Fibroblast of lung (primary cell): ENCODE data around the gene MYCBP. TPM values are rescaled to one million over a fixed set of nuclear protein-coding genes. Genes with fewer than 3 reads are reported as not detected.

Source experiments
- DNase-seq, 2 donors: peaks; one replicate each; pipeline versions ENCODE4 v3.0.0 to v3.0.0-alpha.2; 2010; ENCODE audit warnings: low read depth in 2 of 2
- H2AFZ ChIP-seq: 2 replicates; pipeline ENCODE4 v1.5.1; 2012; ENCODE audit warnings: low read length, control low read depth, inconsistent platforms
- H3K27ac ChIP-seq: 2 replicates; pipeline ENCODE4 v1.5.1; 2011; ENCODE audit warnings: low read length, control low read depth; ENCODE audit not compliant: insufficient read depth
- H3K27me3 ChIP-seq: 2 replicates; pipeline ENCODE4 v1.5.1; 2011; ENCODE audit warnings: mild to moderate bottlenecking, low read length; ENCODE audit not compliant: control insufficient read depth, insufficient read depth
- H3K36me3 ChIP-seq: 2 replicates; pipeline ENCODE4 v1.5.1; 2011; ENCODE audit warnings: low read length; ENCODE audit not compliant: control insufficient read depth, insufficient read depth
- H3K4me1 ChIP-seq: 2 replicates; pipeline ENCODE4 v1.5.1; 2011; ENCODE audit warnings: low read length; ENCODE audit not compliant: control insufficient read depth, insufficient read depth; ENCODE audit errors: extremely low read depth
- H3K4me2 ChIP-seq: 2 replicates; pipeline ENCODE4 v1.5.1; 2011; ENCODE audit warnings: low read length, control low read depth; ENCODE audit not compliant: insufficient read depth; ENCODE audit errors: extremely low read depth
- H3K4me3 ChIP-seq, 4 experiments: fragments of 200-600 bp in 1 of 4; sonication (generic) in 1 of 4; replicated peaks in 1 of 4; 2 replicates each; pipeline ENCODE4 v1.5.1; 2011 to 2016; ENCODE audit warnings: low read length in 4 of 4, low read depth in 3 of 4, mild to moderate bottlenecking in 3 of 4, control low read depth in 2 of 4, inconsistent platforms in 1 of 4, mixed read lengths in 1 of 4; ENCODE audit not compliant: insufficient read depth in 1 of 4; ENCODE audit errors: control extremely low read depth in 1 of 4
- H3K79me2 ChIP-seq: 2 replicates; pipeline ENCODE4 v1.5.1; 2012; ENCODE audit warnings: mild to moderate bottlenecking, low read length, inconsistent platforms; ENCODE audit not compliant: control insufficient read depth, insufficient read depth
- H3K9ac ChIP-seq: 2 replicates; pipeline ENCODE4 v1.5.1; 2011; ENCODE audit warnings: mild to moderate bottlenecking, low read length, control low read depth; ENCODE audit not compliant: insufficient read depth
- H3K9me3 ChIP-seq: 2 replicates; pipeline ENCODE4 v1.5.1; 2012; ENCODE audit warnings: low read depth, low read length; ENCODE audit not compliant: control insufficient read depth, insufficient read depth
- H4K20me1 ChIP-seq: 2 replicates; pipeline ENCODE4 v1.5.1; 2011; ENCODE audit warnings: low read length; ENCODE audit not compliant: control insufficient read depth, insufficient read depth; ENCODE audit errors: extremely low read depth
- EZH2 ChIP-seq: IDR thresholded peaks from 2 replicates; pipeline ENCODE4 v1.5.1; 2012; ENCODE audit warnings: low read length, control low read depth, mild to moderate bottlenecking; ENCODE audit errors: missing control alignments
- polyA plus RNA-seq, 2 donors: library from polyadenylated mRNA; depleted of rRNA in 1 of 2; stranded (reverse) in 1 of 2; unstranded in 1 of 2; fragments of >200 nt; gene quantifications; 2 replicates each; pipeline ENCODE4 v1.2.1, GENCODE V29; 2011 to 2012; ENCODE audit warnings: missing spikeins in 1 of 2
- total RNA-seq: library from RNA; depleted of rRNA; stranded (reverse); fragments of >200 nt; gene quantifications from 2 replicates; pipeline ENCODE4 v1.2.1, GENCODE V29; 2014
- TF ChIP-seq, protein P1 (sequence below), 2 donors: IDR thresholded peaks in 1 of 2; conservative IDR thresholded peaks in 1 of 2; 1 replicate in 1 of 2; 2 replicates in 1 of 2; pipeline ENCODE4 v1.5.1; 2011 to 2012; ENCODE audit warnings: low read length in 2 of 2, control low read depth in 1 of 2, inconsistent platforms in 1 of 2, low read depth in 1 of 2, mild to moderate bottlenecking in 1 of 2

The MYCBP gene
- total and polyA plus RNA-seq, 2 donors (not counting 1 experiment from before 2014, with no cell fraction given) = 4.0 to 12.5 TPM

DNA sequence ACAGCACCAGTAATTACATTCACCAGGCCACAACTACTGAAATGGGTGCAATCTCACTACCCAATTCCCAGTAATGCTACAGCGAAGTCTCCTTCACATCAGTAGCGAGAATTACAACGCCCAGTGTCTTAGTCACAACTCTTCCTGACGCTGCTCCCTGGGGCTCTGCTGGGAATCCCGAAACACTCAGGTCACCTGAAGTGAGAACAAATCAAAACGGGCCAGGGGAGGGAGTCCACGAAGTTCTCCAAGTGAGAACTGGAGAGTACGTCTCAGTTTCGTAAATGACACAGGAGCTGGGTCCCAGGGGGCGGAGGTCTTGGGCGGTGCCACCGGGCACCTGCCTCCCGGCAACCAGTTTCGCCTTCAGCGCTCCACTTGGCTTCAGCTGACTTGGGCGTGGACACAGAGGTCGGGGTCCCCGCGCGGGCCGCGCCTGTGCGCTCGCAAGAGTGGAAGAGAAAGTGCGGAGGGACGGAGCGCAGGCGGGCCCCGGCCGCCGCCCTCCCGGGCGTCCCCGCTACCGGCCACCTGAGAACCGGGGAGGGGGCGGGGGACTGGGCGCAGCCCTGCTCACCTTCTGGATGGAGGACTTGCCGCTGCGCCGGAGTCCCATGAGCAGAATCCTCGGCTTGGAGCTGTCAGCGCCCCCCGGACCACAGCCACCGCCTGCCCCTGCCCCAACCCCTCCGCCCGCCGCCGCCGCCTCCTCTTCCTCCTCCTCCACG lies 14.2 kb downstream of the MYCBP start:
- Histone ChIP-seq H2AFZ (peak overlapping the region; percentile 48), H4K20me1 (no peaks in the 10 kb centered on the region), H3K4me2 (peak overlapping the region; percentile 76), H3K4me1 (peaks cover 2% of the 10 kb centered on the region), H3K36me3 (peaks cover 6% of the 10 kb centered on the region), H3K27me3 (no peaks in the 10 kb centered on the region), H3K4me3 (peak overlapping the region; percentile 82 to 96 (median 92)), H3K79me2 (peaks cover 46% of the 10 kb centered on the region), H3K9ac (peak overlapping the region; percentile 78), H3K27ac (peak overlapping the region; percentile 80), H3K9me3 (no peaks in the 10 kb centered on the region)
- DNase-seq = peak; percentile 54 to 72
- TF ChIP-seq EZH2 = no peak
- TF ChIP-seq, protein P1, sequence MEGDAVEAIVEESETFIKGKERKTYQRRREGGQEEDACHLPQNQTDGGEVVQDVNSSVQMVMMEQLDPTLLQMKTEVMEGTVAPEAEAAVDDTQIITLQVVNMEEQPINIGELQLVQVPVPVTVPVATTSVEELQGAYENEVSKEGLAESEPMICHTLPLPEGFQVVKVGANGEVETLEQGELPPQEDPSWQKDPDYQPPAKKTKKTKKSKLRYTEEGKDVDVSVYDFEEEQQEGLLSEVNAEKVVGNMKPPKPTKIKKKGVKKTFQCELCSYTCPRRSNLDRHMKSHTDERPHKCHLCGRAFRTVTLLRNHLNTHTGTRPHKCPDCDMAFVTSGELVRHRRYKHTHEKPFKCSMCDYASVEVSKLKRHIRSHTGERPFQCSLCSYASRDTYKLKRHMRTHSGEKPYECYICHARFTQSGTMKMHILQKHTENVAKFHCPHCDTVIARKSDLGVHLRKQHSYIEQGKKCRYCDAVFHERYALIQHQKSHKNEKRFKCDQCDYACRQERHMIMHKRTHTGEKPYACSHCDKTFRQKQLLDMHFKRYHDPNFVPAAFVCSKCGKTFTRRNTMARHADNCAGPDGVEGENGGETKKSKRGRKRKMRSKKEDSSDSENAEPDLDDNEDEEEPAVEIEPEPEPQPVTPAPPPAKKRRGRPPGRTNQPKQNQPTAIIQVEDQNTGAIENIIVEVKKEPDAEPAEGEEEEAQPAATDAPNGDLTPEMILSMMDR (conservative IDR thresholded peaks at IDR 0.05 in 1 of 2, IDR thresholded peaks at IDR 0.05 in 1 of 2; ENCODE audit: low read depth in 1 of 2, low read length in 2 of 2) = no peak

DNA sequence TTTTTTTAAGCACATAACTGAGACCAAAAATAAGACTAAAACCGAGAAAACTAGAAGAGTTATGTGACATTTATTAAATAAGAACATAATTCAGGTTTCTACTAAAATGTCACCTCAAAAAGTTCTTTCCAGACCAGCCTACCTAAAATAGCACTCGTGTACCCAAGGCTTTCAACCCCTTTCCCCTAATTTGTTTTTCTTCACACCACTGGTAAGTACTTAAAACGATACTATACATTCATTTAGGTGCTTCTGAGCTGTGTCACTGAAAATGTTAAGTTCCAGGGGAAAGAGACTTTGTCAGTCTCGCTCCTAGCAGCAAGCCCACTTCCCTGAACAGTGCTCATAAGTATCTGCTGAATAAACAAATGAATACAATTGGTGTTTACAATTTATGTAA lies 20.4 kb downstream of the MYCBP start:
- Histone ChIP-seq H2AFZ (no peak overlapping the region), H3K79me2 (peaks cover 14% of the 10 kb centered on the region)
- TF ChIP-seq, protein P1 (conservative IDR thresholded peaks at IDR 0.05 in 1 of 2, IDR thresholded peaks at IDR 0.05 in 1 of 2; ENCODE audit: low read depth in 1 of 2, low read length in 2 of 2) = no peak
- no peak for TF ChIP-seq EZH2

DNA sequence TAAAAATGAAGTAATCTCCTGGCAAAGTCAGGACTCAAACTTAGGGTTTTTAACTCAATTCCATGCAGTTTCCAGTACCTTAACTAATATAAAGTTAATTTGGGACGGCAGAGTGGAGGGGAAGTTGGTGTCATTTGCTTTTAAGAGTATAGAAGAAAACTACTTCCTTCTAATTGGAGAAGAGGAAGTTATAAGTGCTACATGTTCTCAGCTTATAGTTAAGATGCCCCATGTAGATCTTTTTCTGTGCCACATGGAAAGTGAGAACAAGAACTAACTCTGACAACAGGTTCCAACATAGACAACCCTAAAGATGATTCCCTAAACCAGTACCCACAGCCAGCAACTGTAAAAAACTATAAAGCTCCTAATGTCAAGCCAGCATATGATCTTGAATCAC lies 25.1 kb downstream of the MYCBP start:
- Histone ChIP-seq H4K20me1 (no peaks in the 10 kb centered on the region), H2AFZ (no peak overlapping the region), H3K4me3 (no peak overlapping the region), H3K27ac (no peak overlapping the region), H3K79me2 (peaks cover 1% of the 10 kb centered on the region), H3K9ac (no peak overlapping the region), H3K27me3 (no peaks in the 10 kb centered on the region), H3K4me1 (no peaks in the 10 kb centered on the region), H3K9me3 (no peaks in the 10 kb centered on the region), H3K36me3 (peaks cover 4% of the 10 kb centered on the region), H3K4me2 (no peak overlapping the region)
- TF ChIP-seq, protein P1 (conservative IDR thresholded peaks at IDR 0.05 in 1 of 2, IDR thresholded peaks at IDR 0.05 in 1 of 2; ENCODE audit: low read depth in 1 of 2, low read length in 2 of 2) = no peak
- no peak for TF ChIP-seq EZH2
- no peak for DNase-seq

More for the DNA sequence above, 20.4 kb downstream of the MYCBP start:
- Histone ChIP-seq H3K9me3 (no peaks in the 10 kb centered on the region), H3K9ac (no peak overlapping the region), H3K27me3 (no peaks in the 10 kb centered on the region), H3K4me2 (no peak overlapping the region), H3K4me1 (no peaks in the 10 kb centered on the region), H3K36me3 (peaks cover 6% of the 10 kb centered on the region), H3K27ac (no peak overlapping the region), H4K20me1 (no peaks in the 10 kb centered on the region), H3K4me3 (no peak overlapping the region)
- DNase-seq = no peak
